ENCODE results near the gene SLC25A47. TPM values are rescaled to one million over a fixed set of nuclear protein-coding genes. Genes with fewer than 3 reads are reported as not detected.

The SLC25A47 gene
- total and polyA plus RNA-seq, 2 of the 4 experiments (the other 2 are of a cell fraction): not detected

- no TSS peak for BruUV-seq (replicated peaks)
- intact Hi-C loops (cut with micrococcal nuclease) (no loop called here), in situ Hi-C loops (cut with MboI; ENCODE audit: low sequenced_read_pairs) (no loop called here), dilution Hi-C loops (cut with HindIII; ENCODE audit: low sequenced_read_pairs, unreplicated experiment) (no loop called here)
- Histone ChIP-seq H3K14ac (replicated peaks; ENCODE audit: low read depth, low read length) (no peak overlapping the region), H4K8ac (ENCODE audit: low read depth in 2 of 2, low read length in 2 of 2) (no peak overlapping the region), H2AK9ac (replicated peaks; ENCODE audit: low read depth, low read length, poor library complexity) (peak overlapping the region; percentile 55), H3K4me1 (ENCODE audit: control insufficient read depth, insufficient read depth, low read length) (peaks cover 7% of the 10 kb centered on the region; the same call in 1 of the 2 replicates), H2AK5ac (ENCODE audit: low read depth, low read length) (no peak overlapping the region), H3K4ac (ENCODE audit: low read depth, low read length) (no peak overlapping the region), H4K20me1 (ENCODE audit: insufficient read depth, low read length) (no peaks in the 10 kb centered on the region), H3K9ac (ENCODE audit: low read depth, low read length) (no peak overlapping the region), H3K9me3 (ENCODE audit: control insufficient read depth, insufficient read depth, low read length) (no peaks in the 10 kb centered on the region), H3K27me3 (ENCODE audit: control insufficient read depth, insufficient read depth, low read length) (no peaks in the 10 kb centered on the region), H3K23ac (ENCODE audit: low read depth, low read length) (no peak overlapping the region), H2AFZ (replicated peaks; ENCODE audit: low read length, poor library complexity) (peak overlapping the region; percentile 43), H3K4me2 (ENCODE audit: low read depth, low read length) (no peak overlapping the region), H4K91ac (ENCODE audit: insufficient read depth, low read depth, low read length) (no peak overlapping the region), H2BK5ac (ENCODE audit: low read depth, low read length, poor library complexity, severe bottlenecking) (no peak overlapping the region), H3K79me1 (ENCODE audit: low read depth in 1 of 2, low read length in 2 of 2) (no peaks in the 10 kb centered on the region; a peak in 1 of 4 replicates), H3K56ac (ENCODE audit: extremely low read depth, insufficient read depth, low read length) (no peak overlapping the region), H2BK20ac (ENCODE audit: low read depth, low read length) (no peak overlapping the region), H2BK15ac (ENCODE audit: low read depth, low read length) (no peak overlapping the region), H2BK120ac (ENCODE audit: low read depth, low read length) (no peak overlapping the region), H3K36me3 (ENCODE audit: control insufficient read depth, insufficient read depth, low read length) (no peaks in the 10 kb centered on the region), H4K5ac (ENCODE audit: low read depth, low read length) (no peak overlapping the region), H3K4me3 (ENCODE audit: insufficient read depth, low read depth, low read length) (no peak overlapping the region), H3K18ac (ENCODE audit: low read depth, low read length) (no peak overlapping the region), H3K9me1 (ENCODE audit: insufficient read depth, low read length) (no peaks in the 10 kb centered on the region), H3K27ac (ENCODE audit: insufficient read depth, low read length) (no peak overlapping the region)
- POLR2A ChIA-PET (ENCODE audit: unreplicated experiment): no interaction called here
- no peak for ATAC-seq (ENCODE audit: low read depth)
- WGBS, 2 experiments (ENCODE audit: extremely low coverage in 2 of 2, insufficient read length in 1 of 2): 84% methylated on average over 13 of the region's 26 CpGs; no CpG with 5 or more reads in 1 of the 2 experiments
- DNase-seq: no peak
- CTCF ChIA-PET: interaction anchor here (1.5 kb wide), 1 partner anchor 59 kb away, joined by 4 read pairs; no protein-coding TSS in a partner anchor
- TF ChIP-seq SMC3 (IDR thresholded peaks at IDR 0.05; ENCODE audit: low read depth, low read length): no peak
- no peak for TF ChIP-seq CTCF (conservative IDR thresholded peaks at IDR 0.05; ENCODE audit: low read depth, low read length)
- TF ChIP-seq NFE2L2 (IDR thresholded peaks at IDR 0.05; ENCODE audit: low read depth, low read length): no peak
- TF ChIP-seq CEBPB (IDR thresholded peaks at IDR 0.05; ENCODE audit: low read depth, low read length): no peak
- no peak for TF ChIP-seq ELK1 (IDR thresholded peaks at IDR 0.05; ENCODE audit: borderline replicate concordance, low read depth, low read length)
- TF ChIP-seq POLR2A (IDR thresholded peaks at IDR 0.05; ENCODE audit: low read depth, low read length): no peak
- no peak for TF ChIP-seq RAD21 (IDR thresholded peaks at IDR 0.05; ENCODE audit: low read length)
- no peak for TF ChIP-seq USF2 (IDR thresholded peaks at IDR 0.05; ENCODE audit: low read depth, low read length)
- no peak for TF ChIP-seq BHLHE40 (IDR thresholded peaks at IDR 0.05; ENCODE audit: low read depth, low read length)
- no peak for TF ChIP-seq MAFK (IDR thresholded peaks at IDR 0.05; ENCODE audit: low read depth, low read length)
- TF ChIP-seq RCOR1 (IDR thresholded peaks at IDR 0.05; ENCODE audit: insufficient replicate concordance, low read length): no peak
Observed at GRCh38 chr14:100313464-100314230, 9.5 kb upstream of the SLC25A47 start.
